ENCODE results near the gene SHANK2.
"Not testable (repeated sequence)": the region's sequence is repeated elsewhere in the genome, so short reads cannot be mapped to it uniquely, and the experiment has no call there.

The SHANK2 gene

GRCh38 chr11:71236836-71237475 is 15.4 kb downstream of the SHANK2 start:
- DNase-seq (no peak), ATAC-seq (ENCODE audit: insufficient read depth, low read depth) (no peak)
- no peaks in the 10 kb centered on the region for H3K4me1 ChIP-seq (ENCODE audit: insufficient read depth, low read length)
- H4K20me1 ChIP-seq (ENCODE audit: insufficient read depth, low read length), result no peaks in the 10 kb centered on the region
- no peaks in the 10 kb centered on the region for H3K79me2 ChIP-seq (ENCODE audit: insufficient read depth, low read length)
- no peak overlapping the region for H2AFZ ChIP-seq (ENCODE audit: low read depth, low read length)
- H3K9ac ChIP-seq (ENCODE audit: low read depth, low read length), result no peak overlapping the region
- no peaks in the 10 kb centered on the region for H3K9me3 ChIP-seq (ENCODE audit: insufficient read depth, low read length, severe bottlenecking)
- TF ChIP-seq CTCF (IDR thresholded peaks at IDR 0.05; ENCODE audit: borderline replicate concordance, extremely low read depth, low read length, poor library complexity, severe bottlenecking), result no peak
- no peak overlapping the region for H3K27ac ChIP-seq (ENCODE audit: low read length)
- no peak overlapping the region for H3K4me2 ChIP-seq (ENCODE audit: insufficient read depth, low read length)
- no peaks in the 10 kb centered on the region for H3K27me3 ChIP-seq (ENCODE audit: insufficient read depth, low read length, poor library complexity)
- H3K36me3 ChIP-seq (ENCODE audit: insufficient read depth, low read length), result no peaks in the 10 kb centered on the region
- H3K4me3 ChIP-seq (ENCODE audit: low read depth in 1 of 2, low read length in 2 of 2), result no peak overlapping the region

- no peak for DNase-seq
- H3K27me3 ChIP-seq (ENCODE audit: insufficient read depth, low read length, poor library complexity), result no peaks in the 10 kb centered on the region
- no peaks in the 10 kb centered on the region for H4K20me1 ChIP-seq (ENCODE audit: insufficient read depth, low read length)
- no peaks in the 10 kb centered on the region for H3K79me2 ChIP-seq (ENCODE audit: insufficient read depth, low read length)
- no peaks in the 10 kb centered on the region for H3K9me3 ChIP-seq (ENCODE audit: insufficient read depth, low read length, severe bottlenecking)
- H3K36me3 ChIP-seq (ENCODE audit: insufficient read depth, low read length), result no peaks in the 10 kb centered on the region
- no peak overlapping the region for H3K27ac ChIP-seq (ENCODE audit: low read length)
- ATAC-seq (ENCODE audit: insufficient read depth, low read depth), result no peak
- no peaks in the 10 kb centered on the region for H3K4me1 ChIP-seq (ENCODE audit: insufficient read depth, low read length)
- H2AFZ ChIP-seq (ENCODE audit: low read depth, low read length), result no peak overlapping the region
- H3K9ac ChIP-seq (ENCODE audit: low read depth, low read length), result no peak overlapping the region
- no peak for TF ChIP-seq CTCF (IDR thresholded peaks at IDR 0.05; ENCODE audit: borderline replicate concordance, extremely low read depth, low read length, poor library complexity, severe bottlenecking)
- TF ChIP-seq EZH2 (IDR thresholded peaks at IDR 0.05; ENCODE audit: borderline replicate concordance, low read depth, low read length, severe bottlenecking), result no peak
- no peak overlapping the region for H3K4me3 ChIP-seq (ENCODE audit: low read depth in 1 of 2, low read length in 2 of 2)
- H3K4me2 ChIP-seq (ENCODE audit: insufficient read depth, low read length), result no peak overlapping the region
These were observed 16.7 kb downstream of the SHANK2 start for GRCh38 chr11:71235719-71236118.

- not testable (repeated sequence) for H3K9ac ChIP-seq (ENCODE audit: low read depth, low read length); DNase-seq; H3K27me3 ChIP-seq (ENCODE audit: insufficient read depth, low read length, poor library complexity); H3K4me1 ChIP-seq (ENCODE audit: insufficient read depth, low read length); H3K9me3 ChIP-seq (ENCODE audit: insufficient read depth, low read length, severe bottlenecking); H3K4me2 ChIP-seq (ENCODE audit: insufficient read depth, low read length); H4K20me1 ChIP-seq (ENCODE audit: insufficient read depth, low read length); H2AFZ ChIP-seq (ENCODE audit: low read depth, low read length); H3K4me3 ChIP-seq (ENCODE audit: low read depth in 1 of 2, low read length in 2 of 2); H3K36me3 ChIP-seq (ENCODE audit: insufficient read depth, low read length); ATAC-seq (ENCODE audit: insufficient read depth, low read depth); H3K79me2 ChIP-seq (ENCODE audit: insufficient read depth, low read length); H3K27ac ChIP-seq (ENCODE audit: low read length)
These were observed 18.2 kb downstream of the SHANK2 start for GRCh38 chr11:71233896-71234852.

- Histone ChIP-seq H3K36me3 (ENCODE audit: insufficient read depth, low read length) (no peaks in the 10 kb centered on the region), H2AFZ (ENCODE audit: low read depth, low read length) (no peak overlapping the region), H3K4me2 (ENCODE audit: insufficient read depth, low read length) (no peak overlapping the region), H3K9me3 (ENCODE audit: insufficient read depth, low read length, severe bottlenecking) (peaks cover 5% of the 10 kb centered on the region), H3K9ac (ENCODE audit: low read depth, low read length) (no peak overlapping the region), H3K27ac (ENCODE audit: low read length) (no peak overlapping the region), H3K79me2 (ENCODE audit: insufficient read depth, low read length) (no peaks in the 10 kb centered on the region), H4K20me1 (ENCODE audit: insufficient read depth, low read length) (no peaks in the 10 kb centered on the region), H3K27me3 (ENCODE audit: insufficient read depth, low read length, poor library complexity) (no peaks in the 10 kb centered on the region), H3K4me3 (ENCODE audit: low read depth in 1 of 2, low read length in 2 of 2) (no peak overlapping the region), H3K4me1 (ENCODE audit: insufficient read depth, low read length) (no peaks in the 10 kb centered on the region)
- no peak for ATAC-seq (ENCODE audit: insufficient read depth, low read depth)
- TF ChIP-seq EZH2 (IDR thresholded peaks at IDR 0.05; ENCODE audit: borderline replicate concordance, low read depth, low read length, severe bottlenecking), result no peak
- no peak for TF ChIP-seq CTCF (IDR thresholded peaks at IDR 0.05; ENCODE audit: borderline replicate concordance, extremely low read depth, low read length, poor library complexity, severe bottlenecking)
- no peak for DNase-seq
These were observed 20.0 kb downstream of the SHANK2 start for GRCh38 chr11:71232364-71232763.

Measured in DND-41 (cell line).